UCSD-AML1 (cell line): ENCODE results near the gene MAN1B1.

Experiments used
- DNase-seq: peaks from one replicate; lab custom pipeline; 2025; ENCODE audit not compliant: unreplicated experiment; lab: John Stamatoyannopoulos, UW

The MAN1B1 gene

DNA sequence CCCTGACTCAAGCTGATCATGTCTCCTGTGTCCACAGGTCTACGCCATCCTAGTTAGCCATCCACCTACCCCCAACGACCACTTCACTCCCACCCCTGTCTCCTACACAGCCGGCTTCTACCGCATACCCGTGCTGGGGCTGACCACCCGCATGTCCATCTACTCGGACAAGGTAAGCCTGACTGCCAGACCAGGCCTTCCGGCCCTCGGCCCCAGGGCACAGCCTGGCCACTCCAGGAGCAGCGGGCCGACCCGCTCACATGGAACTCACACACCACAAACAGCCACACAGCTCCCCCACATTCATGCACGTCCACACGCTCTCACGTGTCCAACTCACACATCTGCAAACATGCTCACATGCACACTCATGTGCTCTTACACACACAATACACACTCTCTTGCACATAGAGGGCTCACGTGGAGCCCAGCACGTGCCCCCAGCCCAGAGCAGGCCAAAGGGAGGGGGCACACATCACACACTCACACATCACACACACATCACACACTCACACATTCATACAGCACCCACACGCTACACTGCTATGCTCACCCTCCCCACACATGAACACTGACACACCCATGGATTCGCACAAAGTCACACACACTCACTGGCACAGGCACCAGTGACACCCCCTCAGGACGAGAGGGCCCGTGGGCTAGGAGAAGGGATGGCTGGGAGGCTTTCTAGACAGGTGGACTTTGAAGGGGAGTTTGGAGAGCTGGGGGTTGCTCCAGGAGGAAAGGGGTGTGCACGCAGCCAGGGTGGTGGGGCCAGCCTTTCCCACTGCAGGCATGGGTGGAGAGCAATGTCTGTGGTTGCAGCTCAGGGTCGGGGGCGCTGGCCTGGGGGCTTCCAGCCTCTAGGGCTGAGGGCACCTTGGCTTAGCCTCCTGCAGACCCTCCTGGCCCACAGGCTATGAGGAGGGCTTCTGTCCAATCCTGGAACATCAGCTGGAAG, 55.5 kb downstream of the MAN1B1 start:
- DNase-seq, result no peak

DNA sequence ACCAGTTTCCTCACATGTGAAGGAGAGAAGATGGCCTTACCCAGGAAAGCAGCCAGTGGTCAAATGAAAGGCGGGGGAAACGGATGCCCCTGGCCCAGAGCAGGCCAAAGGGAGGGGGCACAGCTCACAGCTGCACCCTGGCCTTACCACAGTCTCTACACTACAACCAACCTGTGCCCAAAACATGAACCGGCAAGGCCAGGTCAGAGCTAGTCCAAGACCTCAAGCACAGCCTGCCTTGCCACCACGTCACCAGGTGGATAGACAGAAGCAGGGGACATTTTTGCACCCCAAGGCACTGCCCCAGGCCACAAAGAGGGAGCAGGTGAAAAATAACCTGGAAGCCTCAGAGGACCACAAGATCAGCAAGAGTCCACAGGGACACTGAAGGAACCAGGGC, 56.7 kb downstream of the MAN1B1 start:
- DNase-seq, result no peak

DNA sequence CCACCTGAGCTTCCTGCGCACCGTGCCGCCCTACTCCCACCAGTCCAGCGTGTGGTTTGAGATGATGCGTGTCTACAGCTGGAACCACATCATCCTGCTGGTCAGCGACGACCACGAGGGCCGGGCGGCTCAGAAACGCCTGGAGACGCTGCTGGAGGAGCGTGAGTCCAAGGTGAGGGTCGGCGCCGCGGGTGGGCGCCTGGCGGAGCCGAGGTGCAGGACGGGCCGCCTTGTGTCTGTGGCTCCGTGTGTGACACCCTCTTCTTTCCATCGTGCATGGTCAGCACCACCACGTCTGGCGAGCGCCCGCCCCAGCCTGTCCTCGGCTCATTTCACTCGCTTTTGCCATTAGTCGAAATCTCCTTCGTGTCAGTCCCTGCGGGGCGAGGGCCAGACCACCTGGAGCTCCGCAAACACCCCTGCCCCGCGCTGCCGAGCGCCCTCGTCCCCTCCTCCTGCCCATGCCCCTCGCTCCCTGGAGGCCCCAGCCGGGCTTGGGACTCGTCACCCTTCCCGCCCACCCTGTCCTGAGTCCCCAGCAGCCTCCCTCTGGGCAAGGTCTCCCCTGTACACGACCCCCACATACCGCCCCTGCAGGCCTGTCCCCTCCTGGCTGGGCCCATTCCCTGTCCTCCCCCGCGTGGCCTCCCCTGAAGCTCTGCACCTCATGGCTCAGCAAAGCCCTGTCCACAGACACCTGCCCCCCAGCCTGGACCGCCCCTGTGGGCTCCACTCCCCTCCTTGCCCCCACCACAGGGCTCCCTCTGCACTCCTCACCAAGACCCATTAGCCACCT, 59.1 kb downstream of the MAN1B1 start:
- no peak for DNase-seq

DNA sequence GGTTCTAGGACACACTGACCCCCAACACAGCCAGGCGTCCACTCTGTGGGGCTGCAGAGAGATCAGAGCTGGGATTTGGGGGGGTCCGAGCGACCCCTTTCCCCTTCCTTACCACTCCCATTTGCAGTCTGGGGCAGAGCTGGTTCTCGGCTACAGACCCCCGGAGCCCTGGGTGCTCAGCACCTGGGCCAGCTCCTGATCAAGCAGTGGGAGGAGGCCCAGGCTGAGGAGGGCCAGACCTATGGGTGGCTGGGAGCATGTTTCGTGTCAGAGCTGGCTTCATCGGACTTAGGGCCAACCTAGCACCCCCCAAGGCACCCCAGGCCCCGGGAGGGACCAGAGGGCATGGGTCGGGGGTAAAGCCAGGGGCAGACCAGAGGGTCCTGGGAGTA, 59.7 kb downstream of the MAN1B1 start:
- no peak for DNase-seq

DNA sequence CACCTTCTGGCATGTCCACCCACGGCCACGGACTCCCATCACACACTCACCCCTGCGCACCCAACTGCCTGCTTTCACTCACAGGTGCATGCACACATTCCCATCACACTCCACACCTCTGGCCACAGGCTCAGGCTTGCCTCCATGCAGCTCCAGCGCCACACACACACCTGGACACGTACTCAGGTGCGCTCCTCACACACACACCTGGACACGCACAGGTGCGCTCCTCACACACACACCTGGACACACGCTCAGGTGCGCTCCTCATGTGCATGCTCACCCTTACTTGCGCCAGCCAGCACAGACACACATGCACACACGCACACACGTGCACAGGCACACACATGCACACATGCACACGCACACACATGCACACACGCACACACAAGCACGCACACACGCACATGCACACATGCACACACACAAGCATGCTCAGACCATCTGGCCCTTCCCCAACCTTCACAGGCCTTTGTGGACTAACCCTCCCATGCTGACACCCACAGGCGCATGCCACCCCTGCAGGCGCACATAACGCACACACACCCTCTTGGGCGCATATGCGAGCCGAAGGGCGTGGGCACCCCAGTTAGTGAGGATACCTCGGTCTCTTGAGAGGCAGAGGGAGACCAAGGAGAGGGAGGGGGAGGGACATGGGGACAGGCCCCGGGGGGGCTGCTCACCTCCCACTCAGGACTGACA, 60.5 kb downstream of the MAN1B1 start:
- DNase-seq, result no peak

DNA sequence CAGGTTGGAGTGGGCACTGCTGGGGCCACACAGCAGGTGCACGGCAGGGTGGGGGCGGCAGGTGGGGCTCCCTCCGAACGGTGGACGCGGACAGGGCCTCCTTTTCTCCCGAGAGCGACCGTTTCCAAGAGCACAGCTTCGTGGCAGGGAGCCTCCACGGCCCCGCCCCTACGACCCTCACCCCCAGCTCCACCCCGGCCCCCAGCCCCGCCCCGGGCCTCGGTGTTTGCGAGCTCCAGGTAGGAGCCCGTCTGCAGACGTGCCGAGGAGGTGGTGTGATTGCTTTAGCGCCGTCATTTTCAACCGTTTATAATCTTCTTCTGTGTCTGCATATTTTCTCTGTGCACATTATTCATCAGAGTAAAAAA, 61.0 kb downstream of the MAN1B1 start:
- DNase-seq, result no peak

DNA sequence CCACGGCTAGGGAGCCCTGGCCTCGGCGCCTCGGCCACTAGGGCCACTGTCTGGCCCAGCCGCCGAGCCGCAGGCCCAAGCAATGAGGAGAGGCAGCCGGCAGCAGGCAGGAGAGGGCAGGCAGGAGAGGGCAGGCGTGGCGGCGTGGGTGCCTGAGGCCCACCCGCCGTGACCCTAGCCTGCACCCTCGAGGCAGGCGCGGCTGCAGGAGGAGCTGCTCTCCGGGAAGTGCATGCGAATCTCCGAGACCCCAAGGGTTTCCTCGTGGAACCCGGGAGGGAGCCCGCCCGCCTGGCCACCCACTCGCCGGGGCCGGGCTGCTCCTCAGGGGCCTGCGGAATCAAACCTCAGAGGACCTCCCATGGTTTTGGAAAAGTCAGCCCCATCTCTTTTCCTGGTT, 61.5 kb downstream of the MAN1B1 start:
- no peak for DNase-seq

DNA sequence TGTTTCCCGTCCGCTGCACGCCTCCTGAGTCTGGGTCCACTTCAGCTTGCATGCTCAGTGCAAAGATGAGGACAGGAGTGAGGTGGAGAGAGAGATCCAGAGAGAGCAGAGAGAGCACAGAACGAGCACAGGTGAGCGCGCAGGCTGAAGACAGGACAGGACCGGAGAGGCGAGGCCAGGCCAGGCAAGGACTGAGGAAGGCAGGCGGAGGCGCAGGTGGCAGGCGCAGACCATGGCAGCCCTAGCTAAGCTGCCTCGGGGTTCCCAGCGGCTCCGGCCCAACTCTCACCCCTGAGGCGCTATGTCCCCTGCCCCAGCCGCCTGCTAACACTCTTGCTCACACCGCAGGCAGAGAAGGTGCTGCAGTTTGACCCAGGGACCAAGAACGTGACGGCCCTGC, 61.9 kb downstream of the MAN1B1 start:
- no peak for DNase-seq

DNA sequence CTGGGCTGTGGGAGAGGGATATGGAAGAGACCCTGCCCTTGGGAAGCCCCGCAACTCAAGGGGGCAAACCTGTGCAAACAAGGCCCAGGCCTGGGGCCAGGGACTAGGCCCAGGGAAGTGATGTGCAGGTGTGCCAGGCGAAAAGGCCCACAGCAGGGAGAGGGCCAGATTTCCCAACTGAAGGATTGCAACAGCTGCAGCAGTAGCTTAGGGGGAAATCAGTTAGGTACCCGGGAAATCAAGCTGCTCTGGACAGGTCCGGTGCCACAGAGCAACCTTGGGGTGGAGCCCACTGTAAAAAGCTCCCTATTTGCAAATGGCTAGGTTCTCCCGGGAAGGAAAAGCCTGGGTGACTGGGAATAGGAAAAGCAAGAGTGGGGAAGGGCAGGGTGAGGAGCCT, 62.6 kb downstream of the MAN1B1 start:
- DNase-seq, result no peak

DNA sequence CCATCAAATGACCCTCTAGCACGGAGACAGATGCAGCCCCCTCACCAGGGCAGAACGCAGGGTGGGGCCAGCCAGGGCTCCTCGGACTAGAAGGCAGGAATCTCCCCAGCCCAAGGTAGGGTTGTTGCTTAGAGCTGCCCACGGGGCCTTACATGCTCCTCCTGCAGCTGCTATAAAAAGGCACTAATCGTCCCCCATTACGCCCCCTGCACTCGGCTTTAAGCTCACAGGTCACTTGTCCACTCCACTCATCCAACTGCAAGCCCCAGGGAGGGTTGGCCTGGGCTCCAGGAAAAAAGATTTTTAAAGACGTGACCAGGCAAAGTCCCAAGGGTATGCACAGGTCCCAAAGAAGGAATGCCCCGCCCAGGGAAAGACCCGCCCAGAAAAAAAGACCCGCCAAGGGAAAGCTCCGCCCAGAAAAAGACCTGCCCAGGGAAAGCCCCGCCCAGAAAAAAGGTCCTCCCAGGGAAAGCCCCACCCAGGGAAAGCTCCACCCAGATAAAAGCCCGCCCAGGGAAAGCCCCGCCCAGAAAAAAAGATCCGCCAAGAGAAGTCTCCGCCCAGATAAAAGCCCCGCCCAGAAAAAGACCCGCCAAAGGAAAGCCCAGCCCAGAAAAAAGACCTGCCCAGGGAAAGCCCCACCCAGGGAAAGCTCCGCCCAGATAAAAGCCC, 63.3 kb downstream of the MAN1B1 start:
- no peak for DNase-seq

DNA sequence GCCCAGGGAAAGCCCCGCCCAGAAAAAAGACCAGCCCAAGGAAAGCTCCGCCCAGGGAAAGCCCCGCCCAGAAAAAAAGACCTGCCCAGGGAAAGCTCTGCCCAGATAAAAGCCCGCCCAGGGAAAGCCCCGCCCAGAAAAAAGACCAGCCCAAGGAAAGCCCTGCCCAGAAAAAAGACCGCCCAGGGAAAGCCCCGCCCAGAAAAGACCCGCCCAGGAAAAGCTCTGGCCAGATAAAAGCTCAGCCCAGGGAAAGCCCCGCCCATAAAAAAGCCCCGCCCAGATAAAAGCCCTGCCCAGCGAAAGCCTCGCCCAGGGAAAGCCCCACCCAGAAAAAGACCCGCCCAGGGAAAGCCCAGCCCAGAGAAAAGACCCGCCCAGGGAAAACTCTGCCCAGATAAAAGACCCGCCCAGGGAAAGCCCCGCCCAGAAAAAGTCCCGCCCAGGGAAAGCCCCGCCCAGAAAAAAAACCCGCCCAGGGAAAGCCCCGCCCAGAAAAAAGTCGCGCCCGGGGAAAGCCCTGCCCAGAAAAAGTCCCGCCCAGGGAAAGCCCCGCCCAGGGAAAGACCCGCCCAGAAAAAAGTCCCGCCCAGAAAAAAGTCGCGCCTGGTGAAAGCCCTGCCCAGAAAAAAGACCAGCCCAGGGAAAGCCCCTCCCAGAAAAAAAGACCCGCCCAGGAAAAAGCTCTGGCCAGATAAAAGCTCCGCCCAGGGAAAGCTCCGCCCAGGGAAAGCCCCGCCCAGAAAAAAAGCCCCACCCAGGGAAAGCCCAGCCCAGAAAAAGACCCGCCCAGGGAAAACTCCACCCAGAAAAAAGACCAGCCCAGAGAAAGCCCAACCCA, 64.1 kb downstream of the MAN1B1 start:
- peak; percentile 94 for DNase-seq

DNA sequence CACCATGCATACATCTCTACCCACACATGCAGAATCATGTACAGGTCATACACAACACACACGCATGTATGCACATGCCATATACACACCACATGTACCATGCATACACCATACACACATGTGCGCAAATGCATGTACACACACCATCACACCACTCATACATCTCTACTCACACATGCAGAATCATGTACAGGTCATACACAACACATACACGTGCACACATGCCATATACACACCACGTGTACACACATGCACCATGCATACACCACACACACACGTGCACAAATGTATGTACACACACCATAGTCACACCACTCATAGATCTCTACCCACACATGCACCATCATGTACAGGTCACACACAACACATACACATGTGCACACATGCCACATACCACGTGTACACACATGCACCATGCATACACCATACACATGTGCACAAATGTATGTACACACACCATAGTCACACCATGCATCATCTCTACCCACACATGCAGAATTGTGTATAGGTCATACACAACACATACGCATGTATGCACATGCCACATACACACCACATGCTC, 66.1 kb downstream of the MAN1B1 start:
- no peak for DNase-seq

DNA sequence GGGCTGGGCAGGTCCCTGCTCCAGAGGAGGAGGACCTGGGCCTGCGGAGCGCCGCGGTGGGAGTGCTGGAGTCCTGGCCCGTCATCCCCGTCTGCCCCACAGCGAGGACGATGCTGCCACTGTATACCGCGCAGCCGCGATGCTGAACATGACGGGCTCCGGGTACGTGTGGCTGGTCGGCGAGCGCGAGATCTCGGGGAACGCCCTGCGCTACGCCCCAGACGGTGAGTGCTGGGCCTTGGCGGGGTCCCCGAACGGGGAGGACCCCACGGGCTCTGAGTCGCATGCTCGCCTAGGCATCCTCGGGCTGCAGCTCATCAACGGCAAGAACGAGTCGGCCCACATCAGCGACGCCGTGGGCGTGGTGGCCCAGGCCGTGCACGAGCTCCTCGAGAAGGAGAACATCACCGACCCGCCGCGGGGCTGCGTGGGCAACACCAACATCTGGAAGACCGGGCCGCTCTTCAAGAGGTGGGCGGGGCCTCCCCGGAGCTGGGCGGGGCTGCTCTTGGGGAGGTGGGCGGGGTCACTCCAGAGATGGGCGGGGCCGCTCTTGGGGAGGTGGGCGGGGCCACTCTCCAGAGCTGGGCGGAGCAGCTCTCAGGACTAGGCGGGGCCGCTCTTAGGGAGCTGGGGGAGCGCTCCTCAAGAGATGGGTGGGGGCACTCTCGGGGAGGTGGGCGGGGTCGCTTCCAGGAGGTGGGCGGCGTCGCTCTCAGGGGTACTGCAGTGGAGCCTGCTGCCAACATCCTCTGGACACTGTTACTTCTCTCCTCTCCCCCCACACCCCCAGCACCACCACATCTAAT, 70.0 kb downstream of the MAN1B1 start:
- DNase-seq, result no peak

DNA sequence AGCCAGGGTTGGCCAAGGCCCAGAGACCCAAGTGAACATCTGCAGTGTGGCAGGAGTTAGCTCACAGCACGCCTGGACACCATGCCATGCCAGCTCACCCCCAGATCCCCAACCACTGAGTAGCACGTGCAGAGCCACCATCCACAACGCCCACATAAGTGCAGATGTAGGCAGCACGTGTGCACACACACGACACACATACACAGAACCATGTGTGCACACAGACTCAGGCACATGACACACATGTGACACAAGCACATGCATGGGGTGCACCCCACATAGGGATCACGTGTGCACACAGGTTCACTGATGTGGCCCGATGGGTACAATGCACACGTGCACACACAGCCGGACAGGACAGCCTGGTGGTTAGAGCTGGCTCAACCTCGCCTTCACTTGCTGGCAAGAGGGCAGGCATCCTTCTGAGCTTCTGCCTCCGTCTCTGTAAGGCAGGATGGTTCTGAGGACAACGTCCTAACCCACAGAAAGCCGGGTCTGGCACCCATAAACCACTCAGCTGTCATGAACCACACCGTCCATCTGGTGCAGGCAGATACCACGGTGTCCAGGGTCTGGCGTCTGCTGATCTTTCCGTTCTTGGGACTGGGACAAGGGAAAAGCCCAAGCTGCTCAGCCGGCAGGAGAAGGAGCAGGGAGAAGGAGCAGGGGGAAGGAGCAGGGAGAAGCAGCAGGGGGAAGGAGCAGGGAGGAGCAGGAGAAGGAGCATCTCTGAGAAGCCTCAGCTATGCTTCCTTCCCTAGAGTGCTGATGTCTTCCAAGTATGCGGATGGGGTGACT, 71.0 kb downstream of the MAN1B1 start:
- DNase-seq, result no peak

DNA sequence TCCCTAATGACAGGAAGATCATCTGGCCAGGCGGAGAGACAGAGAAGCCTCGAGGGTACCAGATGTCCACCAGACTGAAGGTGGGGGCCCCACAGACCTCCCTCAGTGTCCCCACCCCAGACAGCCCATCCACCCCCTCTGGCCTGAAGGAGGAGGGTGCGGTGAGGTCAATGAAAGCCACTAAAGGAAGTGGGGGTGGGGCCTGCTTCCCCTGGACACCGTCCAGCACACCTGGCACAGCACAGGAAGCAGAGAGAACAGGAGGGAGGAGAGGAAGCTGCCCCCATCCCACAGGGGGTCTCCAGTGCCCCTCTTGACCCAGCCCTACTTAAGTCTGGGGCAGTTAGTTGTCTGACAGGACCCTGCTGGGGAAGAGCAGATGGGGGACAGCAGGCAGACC, 71.8 kb downstream of the MAN1B1 start:
- DNase-seq, result no peak
